ENCODE measurements around the gene ZNF524. TPM values are rescaled to one million over a fixed set of nuclear protein-coding genes. Genes with fewer than 3 reads are reported as not detected.
A peak's percentile ranks its signal among the peaks of the same experiment; 100 is the strongest.

ZNF524 gene
- total and polyA plus RNA-seq, 10 of the 15 experiments (the other 5 are each of a cell fraction or from before 2014, with no cell fraction given) = 0.47 to 18.6 (median 12.4) TPM; not detected in 1

DNA sequence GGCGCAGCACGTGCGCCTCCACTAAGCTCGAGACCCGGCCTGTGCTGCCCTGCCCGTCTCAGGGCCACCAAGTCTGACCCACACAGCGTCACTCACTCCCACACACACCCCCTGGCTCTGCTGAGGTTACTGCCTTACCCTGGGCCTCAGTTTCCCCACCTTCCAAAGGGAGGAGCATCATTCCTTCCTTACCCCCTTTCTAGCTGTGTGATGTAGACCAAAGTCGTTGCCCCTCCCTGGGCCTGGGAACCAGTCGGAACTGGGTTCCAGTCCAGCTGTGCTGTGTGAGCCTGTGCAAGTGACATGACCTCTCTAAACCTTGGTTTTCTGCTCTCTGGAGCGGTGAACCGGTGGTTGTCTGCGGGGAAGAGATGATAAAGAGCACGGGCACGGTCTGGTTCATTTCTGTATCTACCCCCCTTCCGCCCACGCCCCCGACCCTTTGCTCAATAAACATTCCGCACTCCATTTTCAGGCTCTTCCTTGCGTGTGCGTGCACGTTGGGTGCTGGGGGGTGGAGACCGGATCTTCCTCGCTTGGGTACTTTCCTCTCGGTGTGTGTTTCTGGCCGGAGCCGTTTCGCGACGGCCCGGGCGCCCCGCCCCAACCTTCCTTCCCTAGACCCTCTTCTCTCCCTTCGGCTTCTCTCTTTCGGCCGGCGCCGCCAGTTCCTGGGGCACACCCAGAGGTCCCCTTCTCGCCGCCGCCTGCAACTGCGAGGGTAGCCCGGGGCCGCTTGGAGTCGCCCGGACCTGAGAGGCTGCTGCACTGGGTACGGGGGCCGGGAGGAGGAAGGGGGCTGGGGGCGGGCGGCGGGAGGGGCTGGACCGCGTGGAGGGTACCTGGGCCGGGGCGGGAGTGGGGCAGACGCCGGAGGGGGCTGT is 43.2 kb downstream of the ZNF524 start, which contains the start of gene ZNF581 (continued):
- TF ChIP-seq ZNF592 (IDR thresholded peaks at IDR 0.05) = no peak
- peak; percentile 56 for TF ChIP-seq SP1 (IDR thresholded peaks at IDR 0.05; ENCODE audit: low read depth, low read length)
- peak; percentile 38 for TF ChIP-seq USF1 (IDR thresholded peaks at IDR 0.05; ENCODE audit: borderline replicate concordance, extremely low read length, insufficient read depth, low read depth, low read length)
- no peak; the same call in 1 of the 2 replicates for TF ChIP-seq FOXM1 (IDR thresholded peaks at IDR 0.05; ENCODE audit: low read depth, low read length)
- peak; percentile 68; the same call in 1 of the 2 replicates for TF ChIP-seq RB1 (IDR thresholded peaks at IDR 0.05; ENCODE audit: borderline replicate concordance)
- no peak for TF ChIP-seq NRF1 (conservative IDR thresholded peaks at IDR 0.05; ENCODE audit: low read depth, low read length)
- TF ChIP-seq, protein P1, sequence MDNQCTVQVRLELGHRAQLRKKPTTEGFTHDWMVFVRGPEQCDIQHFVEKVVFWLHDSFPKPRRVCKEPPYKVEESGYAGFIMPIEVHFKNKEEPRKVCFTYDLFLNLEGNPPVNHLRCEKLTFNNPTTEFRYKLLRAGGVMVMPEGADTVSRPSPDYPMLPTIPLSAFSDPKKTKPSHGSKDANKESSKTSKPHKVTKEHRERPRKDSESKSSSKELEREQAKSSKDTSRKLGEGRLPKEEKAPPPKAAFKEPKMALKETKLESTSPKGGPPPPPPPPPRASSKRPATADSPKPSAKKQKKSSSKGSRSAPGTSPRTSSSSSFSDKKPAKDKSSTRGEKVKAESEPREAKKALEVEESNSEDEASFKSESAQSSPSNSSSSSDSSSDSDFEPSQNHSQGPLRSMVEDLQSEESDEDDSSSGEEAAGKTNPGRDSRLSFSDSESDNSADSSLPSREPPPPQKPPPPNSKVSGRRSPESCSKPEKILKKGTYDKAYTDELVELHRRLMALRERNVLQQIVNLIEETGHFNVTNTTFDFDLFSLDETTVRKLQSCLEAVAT (IDR thresholded peaks at IDR 0.05) = peak; percentile 67; the same call in 1 of the 2 replicates
- peak; percentile 99 for TF ChIP-seq RELB (IDR thresholded peaks at IDR 0.05; ENCODE audit: low read depth)
- TF ChIP-seq ZNF207 (IDR thresholded peaks at IDR 0.05; ENCODE audit: borderline replicate concordance) = peak; percentile 78; the same call in 1 of the 2 replicates
- TF ChIP-seq, protein P2, sequence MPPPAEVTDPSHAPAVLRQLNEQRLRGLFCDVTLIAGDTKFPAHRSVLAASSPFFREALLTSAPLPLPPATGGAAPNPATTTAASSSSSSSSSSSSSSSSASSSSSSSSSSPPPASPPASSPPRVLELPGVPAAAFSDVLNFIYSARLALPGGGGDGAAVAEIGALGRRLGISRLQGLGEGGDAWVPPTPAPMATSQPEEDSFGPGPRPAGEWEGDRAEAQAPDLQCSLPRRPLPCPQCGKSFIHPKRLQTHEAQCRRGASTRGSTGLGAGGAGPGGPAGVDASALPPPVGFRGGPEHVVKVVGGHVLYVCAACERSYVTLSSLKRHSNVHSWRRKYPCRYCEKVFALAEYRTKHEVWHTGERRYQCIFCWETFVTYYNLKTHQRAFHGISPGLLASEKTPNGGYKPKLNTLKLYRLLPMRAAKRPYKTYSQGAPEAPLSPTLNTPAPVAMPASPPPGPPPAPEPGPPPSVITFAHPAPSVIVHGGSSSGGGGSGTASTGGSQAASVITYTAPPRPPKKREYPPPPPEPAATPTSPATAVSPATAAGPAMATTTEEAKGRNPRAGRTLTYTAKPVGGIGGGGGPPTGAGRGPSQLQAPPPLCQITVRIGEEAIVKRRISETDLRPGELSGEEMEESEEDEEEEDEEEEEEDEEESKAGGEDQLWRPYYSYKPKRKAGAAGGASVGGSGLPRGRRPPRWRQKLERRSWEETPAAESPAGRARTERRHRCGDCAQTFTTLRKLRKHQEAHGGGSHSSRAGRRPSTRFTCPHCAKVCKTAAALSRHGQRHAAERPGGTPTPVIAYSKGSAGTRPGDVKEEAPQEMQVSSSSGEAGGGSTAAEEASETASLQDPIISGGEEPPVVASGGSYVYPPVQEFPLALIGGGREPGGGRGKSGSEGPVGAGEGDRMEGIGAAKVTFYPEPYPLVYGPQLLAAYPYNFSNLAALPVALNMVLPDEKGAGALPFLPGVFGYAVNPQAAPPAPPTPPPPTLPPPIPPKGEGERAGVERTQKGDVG (CRISPR knock-in tag; IDR thresholded peaks at IDR 0.05) = no peak
- TF ChIP-seq HSF1 (IDR thresholded peaks at IDR 0.05; ENCODE audit: low read depth, low read length) = no peak
- TF ChIP-seq TAF1 (IDR thresholded peaks at IDR 0.05; ENCODE audit: borderline replicate concordance, low read depth, low read length) = peak; percentile 75; the same call in 1 of the 2 replicates
- no peak for TF ChIP-seq CBX3 (IDR thresholded peaks at IDR 0.05; ENCODE audit: borderline replicate concordance, low read depth)
- peak; percentile 42 to 47 for TF ChIP-seq IKZF2 (IDR thresholded peaks at IDR 0.05)

Data from GM12878 (cell line).